GM19035 (cell line): ENCODE data around the gene CLEC16A.

Experiments used
- ATAC-seq: cut with Tn5 transposase; IDR thresholded peaks from one replicate; pipeline ENCODE4 v1.9.1; 2021; ENCODE audit not compliant: unreplicated experiment

CLEC16A gene

GRCh38 chr16:11231367-11231970, 287.1 kb downstream of the CLEC16A start:
- ATAC-seq = no peak
